ENCODE results near the gene WIZ.

DNA sequence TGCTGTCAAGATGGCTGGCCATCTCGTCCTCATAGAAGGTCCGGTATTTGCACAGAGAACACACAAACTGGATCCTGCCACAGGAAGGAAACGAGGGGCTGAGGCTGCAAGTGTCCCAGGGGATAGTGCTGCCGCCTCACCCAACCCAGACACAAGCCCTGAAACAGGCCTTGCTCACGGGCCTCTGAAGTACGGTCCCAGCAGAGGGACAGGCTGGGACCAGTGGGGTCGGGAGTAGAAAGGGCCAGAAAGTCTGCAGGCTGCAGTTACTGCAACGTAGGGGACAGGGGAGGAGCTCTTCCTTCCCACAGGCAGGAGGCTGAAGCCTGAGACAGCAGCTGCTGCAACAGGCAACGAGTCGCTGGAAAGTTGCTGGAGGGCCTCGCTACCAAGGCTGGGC is 52.0 kb downstream of the WIZ start:
- TF ChIP-seq CTCF (IDR thresholded peaks at IDR 0.05) (no peak), POLR2A (IDR thresholded peaks at IDR 0.05) (no peak)
